HL-60 (cell line): Measurements from ENCODE around the gene CHST11.

Experiments
- DNase-seq, 2 experiments: peaks; one replicate each; pipeline ENCODE4 v3.0.0-alpha.2; 2010 to 2020; ENCODE audit warnings: low read depth in 1 of 2, low spot score in 1 of 2
- H3K27ac ChIP-seq: fragments of 250-450 bp; sonication (Bioruptor Pico); replicated peaks from 2 replicates; pipeline ENCODE4 v1.5.1; 2020; ENCODE audit warnings: mild to moderate bottlenecking, moderate library complexity
- H3K27me3 ChIP-seq: fragments of 250-450 bp; sonication (Bioruptor Pico); 2 replicates; pipeline ENCODE4 v1.5.1; 2021; ENCODE audit warnings: mild to moderate bottlenecking, moderate library complexity; ENCODE audit not compliant: insufficient read depth, poor library complexity, severe bottlenecking
- H3K4me3 ChIP-seq: replicated peaks from 2 replicates; pipeline ENCODE4 v1.5.1; 2011; ENCODE audit warnings: mild to moderate bottlenecking, control low read depth, low read length; ENCODE audit not compliant: insufficient read depth
- GABPA ChIP-seq: IDR thresholded peaks from 2 replicates; pipeline ENCODE4 v1.6.1; 2012; ENCODE audit warnings: low read depth
- POLR2AphosphoS5 ChIP-seq: IDR thresholded peaks from 2 replicates; pipeline ENCODE4 v1.6.1; 2012; ENCODE audit warnings: low read depth
- SPI1 ChIP-seq: IDR thresholded peaks from 2 replicates; pipeline ENCODE4 v1.6.1; 2012; ENCODE audit warnings: low read depth, mild to moderate bottlenecking, borderline replicate concordance
- TF ChIP-seq, protein P1 (sequence below): IDR thresholded peaks from 2 replicates; pipeline ENCODE4 v1.6.1; 2012; ENCODE audit warnings: low read depth; ENCODE audit not compliant: insufficient replicate concordance
- TF ChIP-seq, protein P2 (sequence below): IDR thresholded peaks from one replicate; pipeline ENCODE4 v1.5.1; 2011; ENCODE audit warnings: low read length, control low read depth, inconsistent platforms; ENCODE audit not compliant: insufficient read depth

Gene CHST11

DNA sequence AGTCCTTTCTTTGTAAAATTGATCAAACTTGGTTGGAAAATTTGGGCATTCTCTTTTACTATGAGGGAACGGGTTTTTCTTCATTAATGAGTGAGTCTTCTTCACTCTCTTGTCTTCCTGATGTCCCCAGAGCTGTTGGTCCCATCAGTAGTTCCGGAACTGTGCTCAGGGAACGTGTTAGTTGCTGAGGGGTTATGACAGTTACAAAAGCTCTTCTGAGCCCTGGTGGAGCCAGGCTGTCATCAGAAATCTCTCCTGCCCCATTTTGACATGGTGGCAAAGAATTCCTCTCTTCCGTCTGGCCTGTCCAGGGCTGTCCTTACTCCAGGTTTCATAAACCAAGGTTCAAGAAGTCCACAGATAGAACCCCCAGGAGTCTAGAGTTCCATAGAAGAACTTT lies 292.8 kb downstream of the CHST11 start:
- Histone ChIP-seq H3K27me3 (no peaks in the 10 kb centered on the region), H3K4me3 (no peak overlapping the region), H3K27ac (peak overlapping the region; percentile 75)
- DNase-seq = peak; percentile 30 to 47
- TF ChIP-seq, protein P1, sequence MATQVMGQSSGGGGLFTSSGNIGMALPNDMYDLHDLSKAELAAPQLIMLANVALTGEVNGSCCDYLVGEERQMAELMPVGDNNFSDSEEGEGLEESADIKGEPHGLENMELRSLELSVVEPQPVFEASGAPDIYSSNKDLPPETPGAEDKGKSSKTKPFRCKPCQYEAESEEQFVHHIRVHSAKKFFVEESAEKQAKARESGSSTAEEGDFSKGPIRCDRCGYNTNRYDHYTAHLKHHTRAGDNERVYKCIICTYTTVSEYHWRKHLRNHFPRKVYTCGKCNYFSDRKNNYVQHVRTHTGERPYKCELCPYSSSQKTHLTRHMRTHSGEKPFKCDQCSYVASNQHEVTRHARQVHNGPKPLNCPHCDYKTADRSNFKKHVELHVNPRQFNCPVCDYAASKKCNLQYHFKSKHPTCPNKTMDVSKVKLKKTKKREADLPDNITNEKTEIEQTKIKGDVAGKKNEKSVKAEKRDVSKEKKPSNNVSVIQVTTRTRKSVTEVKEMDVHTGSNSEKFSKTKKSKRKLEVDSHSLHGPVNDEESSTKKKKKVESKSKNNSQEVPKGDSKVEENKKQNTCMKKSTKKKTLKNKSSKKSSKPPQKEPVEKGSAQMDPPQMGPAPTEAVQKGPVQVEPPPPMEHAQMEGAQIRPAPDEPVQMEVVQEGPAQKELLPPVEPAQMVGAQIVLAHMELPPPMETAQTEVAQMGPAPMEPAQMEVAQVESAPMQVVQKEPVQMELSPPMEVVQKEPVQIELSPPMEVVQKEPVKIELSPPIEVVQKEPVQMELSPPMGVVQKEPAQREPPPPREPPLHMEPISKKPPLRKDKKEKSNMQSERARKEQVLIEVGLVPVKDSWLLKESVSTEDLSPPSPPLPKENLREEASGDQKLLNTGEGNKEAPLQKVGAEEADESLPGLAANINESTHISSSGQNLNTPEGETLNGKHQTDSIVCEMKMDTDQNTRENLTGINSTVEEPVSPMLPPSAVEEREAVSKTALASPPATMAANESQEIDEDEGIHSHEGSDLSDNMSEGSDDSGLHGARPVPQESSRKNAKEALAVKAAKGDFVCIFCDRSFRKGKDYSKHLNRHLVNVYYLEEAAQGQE = no peak
- TF ChIP-seq POLR2AphosphoS5 = no peak
- TF ChIP-seq SPI1 = no peak
- TF ChIP-seq, protein P2, sequence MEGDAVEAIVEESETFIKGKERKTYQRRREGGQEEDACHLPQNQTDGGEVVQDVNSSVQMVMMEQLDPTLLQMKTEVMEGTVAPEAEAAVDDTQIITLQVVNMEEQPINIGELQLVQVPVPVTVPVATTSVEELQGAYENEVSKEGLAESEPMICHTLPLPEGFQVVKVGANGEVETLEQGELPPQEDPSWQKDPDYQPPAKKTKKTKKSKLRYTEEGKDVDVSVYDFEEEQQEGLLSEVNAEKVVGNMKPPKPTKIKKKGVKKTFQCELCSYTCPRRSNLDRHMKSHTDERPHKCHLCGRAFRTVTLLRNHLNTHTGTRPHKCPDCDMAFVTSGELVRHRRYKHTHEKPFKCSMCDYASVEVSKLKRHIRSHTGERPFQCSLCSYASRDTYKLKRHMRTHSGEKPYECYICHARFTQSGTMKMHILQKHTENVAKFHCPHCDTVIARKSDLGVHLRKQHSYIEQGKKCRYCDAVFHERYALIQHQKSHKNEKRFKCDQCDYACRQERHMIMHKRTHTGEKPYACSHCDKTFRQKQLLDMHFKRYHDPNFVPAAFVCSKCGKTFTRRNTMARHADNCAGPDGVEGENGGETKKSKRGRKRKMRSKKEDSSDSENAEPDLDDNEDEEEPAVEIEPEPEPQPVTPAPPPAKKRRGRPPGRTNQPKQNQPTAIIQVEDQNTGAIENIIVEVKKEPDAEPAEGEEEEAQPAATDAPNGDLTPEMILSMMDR = no peak
- TF ChIP-seq GABPA = no peak

DNA sequence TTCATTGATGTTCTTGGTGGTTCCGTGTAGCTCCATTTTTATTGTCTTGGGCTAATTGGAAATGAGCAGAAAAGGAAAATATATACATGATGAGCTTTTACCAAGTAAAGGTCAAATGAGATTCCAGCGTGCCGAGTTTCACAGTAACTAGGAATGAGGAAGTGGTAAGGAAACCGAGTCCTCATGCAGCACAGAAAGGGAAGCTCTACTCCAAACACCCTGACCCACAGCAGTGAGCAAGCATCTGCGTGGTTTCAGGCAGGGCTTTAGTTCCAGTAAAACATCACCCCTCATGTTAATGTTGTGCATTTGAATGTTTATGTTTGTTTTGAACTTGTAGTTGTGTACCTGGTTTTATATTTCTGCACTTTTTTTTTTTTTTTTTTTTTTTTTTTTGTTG lies 293.3 kb downstream of the CHST11 start:
- Histone ChIP-seq H3K27ac (peak overlapping the region; percentile 75), H3K4me3 (no peak overlapping the region), H3K27me3 (no peaks in the 10 kb centered on the region)
- peak; percentile 77 to 91 for DNase-seq
- TF ChIP-seq SPI1 = peak; percentile 99
- TF ChIP-seq, protein P1 = no peak
- TF ChIP-seq, protein P2 = no peak
- no peak for TF ChIP-seq GABPA
- no peak for TF ChIP-seq POLR2AphosphoS5

DNA sequence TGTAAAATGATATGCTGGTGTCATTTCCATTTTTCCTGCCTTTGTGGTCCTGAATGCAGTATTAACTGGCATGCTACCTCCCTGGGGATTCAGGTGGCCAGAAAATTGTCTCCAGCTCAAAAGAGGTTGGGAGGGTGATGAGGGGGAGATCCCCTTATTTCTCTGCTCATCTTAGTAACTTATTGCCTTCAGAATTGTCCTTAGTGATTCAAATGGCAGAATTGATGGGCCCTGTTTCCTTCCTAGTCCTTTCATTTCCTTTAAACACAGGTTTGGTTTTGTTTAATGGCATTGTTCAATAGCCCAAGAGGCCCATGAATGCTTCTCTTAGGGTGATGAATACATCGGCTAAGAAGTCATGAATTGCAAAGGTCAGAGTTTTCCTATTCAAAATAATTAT lies 294.4 kb downstream of the CHST11 start:
- Histone ChIP-seq H3K27ac (peak overlapping the region; percentile 65), H3K4me3 (no peak overlapping the region), H3K27me3 (no peaks in the 10 kb centered on the region)
- DNase-seq = no peak
- no peak for TF ChIP-seq POLR2AphosphoS5

DNA sequence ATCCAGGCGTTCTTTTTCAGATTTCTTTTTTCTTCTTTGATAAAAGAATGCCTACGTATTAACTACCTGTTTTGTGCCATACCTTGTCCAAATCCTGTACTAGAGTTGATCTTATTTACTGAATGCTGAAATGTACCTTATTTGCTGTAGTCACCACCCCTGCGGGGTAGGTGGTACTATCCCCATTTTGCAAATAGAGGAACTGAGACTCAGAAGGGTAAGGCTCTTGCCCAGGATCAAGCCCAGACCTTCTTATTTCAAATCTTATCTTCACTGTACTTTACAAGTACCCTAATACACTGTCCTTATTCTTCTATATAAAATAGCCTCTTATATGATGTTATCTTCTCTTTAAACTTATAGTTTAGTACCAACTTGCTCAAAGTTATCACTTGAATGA lies 294.8 kb downstream of the CHST11 start:
- TF ChIP-seq, protein P1 = no peak
- TF ChIP-seq SPI1 (peak; percentile 56; the same call in 1 of the 2 replicates), POLR2AphosphoS5 (no peak)
- H3K27me3 ChIP-seq = no peaks in the 10 kb centered on the region
- H3K27ac ChIP-seq = no peak overlapping the region
- no peak for DNase-seq
- no peak overlapping the region for H3K4me3 ChIP-seq
